ENCODE results near the gene NOPCHAP1.
A peak's percentile ranks its signal among the peaks of the same experiment; 100 is the strongest.

- TF ChIP-seq POLR2A (IDR thresholded peaks at IDR 0.05) = peak in 1 of 2 donors; percentile 82
- no peak for TF ChIP-seq CTCF (IDR thresholded peaks at IDR 0.05)
Measured at GRCh38 chr12:104986022-104986941, at the start of gene NOPCHAP1.
